ENCODE results near the gene CBX1.
A peak's percentile ranks its signal among the peaks of the same experiment; 100 is the strongest.

Gene CBX1

GRCh38 chr17:48025904-48026501 lies 75.3 kb downstream of the CBX1 start:
- no peak for DNase-seq (ENCODE audit: low read depth)

GRCh38 chr17:48025040-48025903 lies 76.0 kb downstream of the CBX1 start:
- peak; percentile 96 for DNase-seq (ENCODE audit: low read depth)

- no peak for DNase-seq (ENCODE audit: low read depth)
These were observed 76.9 kb downstream of the CBX1 start for GRCh38 chr17:48024149-48025039.

- no peak for DNase-seq (ENCODE audit: low read depth)
These were observed 77.7 kb downstream of the CBX1 start for GRCh38 chr17:48023400-48024148.

GRCh38 chr17:48022901-48023300 lies 78.4 kb downstream of the CBX1 start:
- DNase-seq (ENCODE audit: low read depth) = no peak

- no peak for DNase-seq (ENCODE audit: low read depth)
These were observed 79.3 kb downstream of the CBX1 start for GRCh38 chr17:48021934-48022333.
